Heart right ventricle (tissue), 16 donors: ENCODE data around the gene PIK3CD. TPM values are rescaled to one million over a fixed set of nuclear protein-coding genes. Genes with fewer than 3 reads are reported as not detected.

Source experiments
- ATAC-seq, 8 donors: fragments of 200-7000 bp; cut with Tn5 transposase; one replicate each; pipeline ENCODE4 v1.9.1; 2020; ENCODE audit warnings: mild to moderate bottlenecking in 8 of 8, moderate library complexity in 8 of 8, moderate number of reproducible peaks in 1 of 8
- DNase-seq, 2 donors: peaks; one replicate each; pipeline ENCODE4 v3.0.0-alpha.2; 2020
- H3K27ac ChIP-seq, 10 donors: fragments of 200-600 bp; sonication (generic) in 2 of 10; one replicate each; pipeline versions ENCODE4 v1.5.0 to v1.8.0; 2020 to 2022; ENCODE audit warnings: mild to moderate bottlenecking in 3 of 10
- H3K27me3 ChIP-seq, 7 donors: fragments of 200-600 bp; one replicate each; pipeline ENCODE4 v1.8.0; 2021 to 2022; ENCODE audit warnings: mild to moderate bottlenecking in 2 of 7
- H3K36me3 ChIP-seq, 9 donors: fragments of 200-600 bp; sonication (generic) in 1 of 9; one replicate each; pipeline versions ENCODE4 v1.5.0 to v1.8.0; 2020 to 2022; ENCODE audit warnings: mild to moderate bottlenecking in 2 of 9
- H3K4me1 ChIP-seq, 9 donors: fragments of 200-600 bp; sonication (generic) in 1 of 9; one replicate each; pipeline versions ENCODE4 v1.5.0 to v1.8.0; 2020 to 2022; ENCODE audit warnings: mild to moderate bottlenecking in 4 of 9
- H3K4me3 ChIP-seq, 10 donors: fragments of 200-600 bp; sonication (generic) in 2 of 10; one replicate each; pipeline versions ENCODE4 v1.5.0 to v1.8.0; 2020 to 2022; ENCODE audit warnings: mild to moderate bottlenecking in 7 of 10, moderate library complexity in 2 of 10
- H3K9me3 ChIP-seq, 11 donors: fragments of 200-600 bp in 10 of 11; sonication (generic) in 2 of 11; one replicate each; pipeline versions ENCODE4 v1.5.0 to v1.8.0; 2013 to 2022; ENCODE audit warnings: mild to moderate bottlenecking in 2 of 11, control low read depth in 1 of 11, moderate library complexity in 1 of 11
- CTCF ChIP-seq, 9 donors: fragments of 200-600 bp; sonication (generic) in 2 of 9; IDR thresholded peaks; one replicate each; pipeline versions ENCODE4 v1.5.0 to v1.8.0; 2021 to 2022; ENCODE audit warnings: antibody characterized with exemption in 9 of 9, mild to moderate bottlenecking in 5 of 9, moderate library complexity in 1 of 9
- WGBS, 2 donors: extraction: QIAGEN DNeasy Blood & Tissue Kit; methylation state at CpG; one replicate each; pipeline ENCODE4 v1.1.7; 2013; ENCODE audit warnings: inconsistent platforms in 1 of 2; 5-methylcytosine and 5-hydroxymethylcytosine counted together
- intact Hi-C, 10 donors: fragments of 100-400 bp; cut with DNase I; formaldehyde crosslinking; loops; one replicate each; pipeline versions ENCODE4 v1.11.1 to v1.14.2; 2022
- polyA plus RNA-seq, 2 donors: library from polyadenylated mRNA; stranded (reverse); fragments of 200-250 nt; gene quantifications; one replicate each; pipeline ENCODE4 v1.2.3, GENCODE V29; 2013
- total RNA-seq, 10 donors: library from RNA; stranded (reverse); fragmentation: NEBNext Ultra II Directional in 3 of 10; extraction: Animal tissue kit (Norgen Biotek cat#: 25700) in 3 of 10; gene quantifications; one replicate each; pipeline versions ENCODE4 v1.2.1 to v1.2.4, GENCODE V29; 2021 to 2023
- donor health status: Arrhythmogenic right ventricular cardiomyopathy.
- donor health status: ischemic (EF 13 %, LVEDD 7.1; RV severe dilation, severe dysfunction).
- donor health status: healthy with polysubstance abuse.
- donor health status: DM: no; HTN: yes; CAD: no.
- donor health status: DM: no; HTN: no; CAD: no.
- donor health status: ischemic (EF 25% LVEDD 6.9; RV normal size, moderate dysfunction).
- donor health status: ischemic (EF 25% LVEDD 5.7; RV mildly dilated, moderate dysfunction).
- donor health status: healthy.
- donor health status: DM: yes; HTN: yes; CAD: no.
- donor health status: Ischemic cardiomyopathy.
- donor health status: ischemic (EF 35%, LVEDD 5.7; RV mildly dilated, moderate dysfunction).
- donor health status: nonischemic (EF 11% LVEDD 7.7; RV severe dilation, severe dysfunction).
- donor health status: DM: yes; HTN: yes; CAD: no.
- donor health status: PGD.
- donor health status: ischemic (EF 29% LVEDD 5.4; RV normal size, mild dysfunction).
- donor health status: nonischemic (EF 23%, LVEDD 6.1; RV moderate dilation, normal function).

PIK3CD gene
- total and polyA plus RNA-seq, 12 donors: 1.0 to 12.1 (median 2.7) TPM

- H3K27ac ChIP-seq: no peak overlapping the region
- 90 to 92% methylated on average over 31 to 34 of the region's 34 CpGs for WGBS, 2 donors
- intact Hi-C loops: loop anchor here in 8 of 10 donors (5.0 to 10.0 kb wide), 3 partner anchors 94 to 146 kb away; no protein-coding TSS in a partner anchor
- H3K27me3 ChIP-seq: no peaks in the 10 kb centered on the region
- DNase-seq (no peak), ATAC-seq (no peak)
- no peak for TF ChIP-seq CTCF (IDR thresholded peaks at IDR 0.05)
- peaks cover 0 to 33% (median 0%) of the 10 kb centered on the region in 9 donors for H3K4me1 ChIP-seq
- H3K36me3 ChIP-seq: peaks cover 0 to 84% (median 19%) of the 10 kb centered on the region in 9 donors
- H3K4me3 ChIP-seq: no peak overlapping the region
- H3K9me3 ChIP-seq: peaks cover 0 to 14% (median 0%) of the 10 kb centered on the region in 11 donors
Measured at GRCh38 chr1:9720785-9721605, 69.5 kb downstream of the PIK3CD start.

- Histone ChIP-seq H3K27ac (no peak overlapping the region), H3K4me1 (peaks cover 0 to 29% (median 0%) of the 10 kb centered on the region in 9 donors), H3K9me3 (peaks cover 0 to 14% (median 0%) of the 10 kb centered on the region in 11 donors), H3K36me3 (peaks cover 0 to 83% (median 19%) of the 10 kb centered on the region in 9 donors), H3K27me3 (no peaks in the 10 kb centered on the region), H3K4me3 (no peak overlapping the region)
- ATAC-seq (peak in 2 of 8 donors; percentile 9 to 22), DNase-seq (peak; percentile 32 to 43)
- intact Hi-C loops: loop anchor here in 8 of 10 donors (5.0 to 10.0 kb wide), 3 partner anchors 94 to 146 kb away; no protein-coding TSS in a partner anchor
- WGBS, 2 donors: 70 to 75% methylated on average over 29 of the region's 29 CpGs
- peak; percentile 40 to 79 (median 61) for TF ChIP-seq CTCF (IDR thresholded peaks at IDR 0.05)
Measured at GRCh38 chr1:9721606-9722377, 70.3 kb downstream of the PIK3CD start.

- intact Hi-C loops: loop anchor here in 8 of 10 donors (5.0 to 10.0 kb wide), 3 partner anchors 95 to 145 kb away; no protein-coding TSS in a partner anchor
Measured at GRCh38 chr1:9722378-9722749, 70.8 kb downstream of the PIK3CD start.

More at GRCh38 chr1:9722378-9722749, 70.8 kb downstream of the PIK3CD start:
- Histone ChIP-seq H3K4me3 (no peak overlapping the region), H3K27me3 (no peaks in the 10 kb centered on the region), H3K27ac (no peak overlapping the region), H3K36me3 (peaks cover 0 to 87% (median 19%) of the 10 kb centered on the region in 9 donors), H3K9me3 (peaks cover 0 to 14% (median 0%) of the 10 kb centered on the region in 11 donors), H3K4me1 (peaks cover 0 to 23% (median 0%) of the 10 kb centered on the region in 9 donors)
- 93 to 98% methylated on average over 10 of the region's 10 CpGs for WGBS, 2 donors
- TF ChIP-seq CTCF (IDR thresholded peaks at IDR 0.05): no peak
- no peak for DNase-seq
- no peak for ATAC-seq
